ENCODE results near the gene EEPD1. TPM values are rescaled to one million over a fixed set of nuclear protein-coding genes. Genes with fewer than 3 reads are reported as not detected.

The EEPD1 gene
- total RNA-seq, 1 experiment from 2014 or later = 5.0 TPM

DNA sequence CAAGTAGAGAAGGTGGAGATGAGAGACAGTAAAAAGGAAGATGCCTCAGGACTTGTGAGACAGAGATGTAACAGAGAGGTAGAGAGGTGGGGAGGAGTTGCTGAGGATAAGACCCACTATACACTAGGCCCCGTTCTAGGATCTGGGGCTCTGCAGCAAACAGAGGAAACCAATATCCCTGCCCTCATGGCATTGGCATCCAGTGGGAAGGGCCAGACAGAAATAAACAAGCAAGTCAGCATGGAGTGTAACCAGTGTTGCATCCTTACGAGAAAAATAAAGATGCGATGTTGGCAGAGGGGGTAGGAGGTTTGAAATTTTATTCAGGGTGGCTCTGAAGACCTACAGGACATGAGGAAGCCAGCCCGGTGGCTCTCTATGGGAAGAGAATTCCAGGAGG lies 22.0 kb upstream of the EEPD1 start:
- Histone ChIP-seq H3K4ac (ENCODE audit: low read depth, low read length) (no peak overlapping the region), H4K8ac (replicated peaks; ENCODE audit: insufficient read length, low read depth, low read length) (no peak overlapping the region), H2BK15ac (ENCODE audit: low read depth, low read length) (no peak overlapping the region), H3K27ac (ENCODE audit: insufficient read length, low read depth, low read length) (no peak overlapping the region), H3K27me3 (ENCODE audit: insufficient read depth, low read length) (no peaks in the 10 kb centered on the region), H2BK20ac (ENCODE audit: low read depth, low read length, poor library complexity, severe bottlenecking) (no peak overlapping the region), H3K4me2 (ENCODE audit: insufficient read depth, insufficient read length, low read length) (no peak overlapping the region), H3K18ac (ENCODE audit: insufficient read length, low read depth, low read length) (no peak overlapping the region), H2BK120ac (ENCODE audit: low read depth, low read length, poor library complexity, severe bottlenecking) (no peak overlapping the region), H3K4me1 (ENCODE audit: insufficient read depth, low read length) (no peaks in the 10 kb centered on the region), H4K20me1 (ENCODE audit: control insufficient read depth, insufficient read depth, insufficient read length) (no peaks in the 10 kb centered on the region), H3K79me1 (ENCODE audit: insufficient read depth, low read depth, low read length, poor library complexity, severe bottlenecking) (no peaks in the 10 kb centered on the region), H2AK5ac (ENCODE audit: insufficient read length, low read length) (no peak overlapping the region), H3K9ac (ENCODE audit: extremely low read depth, insufficient read length, low read length) (no peak overlapping the region), H2BK5ac (ENCODE audit: insufficient read length, low read length) (no peak overlapping the region), H3K23ac (ENCODE audit: insufficient read length, low read depth, low read length) (no peak overlapping the region), H3T11ph (ENCODE audit: low read length) (no peak overlapping the region), H2AFZ (ENCODE audit: low read length) (no peak overlapping the region), H3K14ac (ENCODE audit: insufficient read depth, low read length) (no peak overlapping the region), H3K9me3 (ENCODE audit: control insufficient read depth, low read depth, low read length) (no peaks in the 10 kb centered on the region), H4K91ac (ENCODE audit: insufficient read length, low read depth, low read length) (no peak overlapping the region), H2BK12ac (ENCODE audit: insufficient read length, low read depth, low read length) (no peak overlapping the region), H4K5ac (ENCODE audit: insufficient read length, low read depth, low read length) (no peak overlapping the region), H3K23me2 (ENCODE audit: insufficient read length, low read depth, low read length, poor library complexity, severe bottlenecking) (no peaks in the 10 kb centered on the region), H3K56ac (ENCODE audit: insufficient read length, low read depth, low read length) (no peak overlapping the region), H3K79me2 (ENCODE audit: insufficient read depth, low read length) (no peaks in the 10 kb centered on the region)
- TF ChIP-seq, protein P1, sequence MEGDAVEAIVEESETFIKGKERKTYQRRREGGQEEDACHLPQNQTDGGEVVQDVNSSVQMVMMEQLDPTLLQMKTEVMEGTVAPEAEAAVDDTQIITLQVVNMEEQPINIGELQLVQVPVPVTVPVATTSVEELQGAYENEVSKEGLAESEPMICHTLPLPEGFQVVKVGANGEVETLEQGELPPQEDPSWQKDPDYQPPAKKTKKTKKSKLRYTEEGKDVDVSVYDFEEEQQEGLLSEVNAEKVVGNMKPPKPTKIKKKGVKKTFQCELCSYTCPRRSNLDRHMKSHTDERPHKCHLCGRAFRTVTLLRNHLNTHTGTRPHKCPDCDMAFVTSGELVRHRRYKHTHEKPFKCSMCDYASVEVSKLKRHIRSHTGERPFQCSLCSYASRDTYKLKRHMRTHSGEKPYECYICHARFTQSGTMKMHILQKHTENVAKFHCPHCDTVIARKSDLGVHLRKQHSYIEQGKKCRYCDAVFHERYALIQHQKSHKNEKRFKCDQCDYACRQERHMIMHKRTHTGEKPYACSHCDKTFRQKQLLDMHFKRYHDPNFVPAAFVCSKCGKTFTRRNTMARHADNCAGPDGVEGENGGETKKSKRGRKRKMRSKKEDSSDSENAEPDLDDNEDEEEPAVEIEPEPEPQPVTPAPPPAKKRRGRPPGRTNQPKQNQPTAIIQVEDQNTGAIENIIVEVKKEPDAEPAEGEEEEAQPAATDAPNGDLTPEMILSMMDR (conservative IDR thresholded peaks at IDR 0.05) = no peak
- Mint-ChIP-seq H3K9me3 (no peaks in the 10 kb centered on the region; a peak in 1 of 5 replicates), H3K36me3 (ENCODE audit: insufficient read depth in 1 of 3, low read depth in 3 of 3) (no peaks in the 10 kb centered on the region), H3K4me1 (peaks cover 1 to 6% of the 10 kb centered on the region in 2 experiments; a peak in 2 of 4 replicates), H3K27me3 (ENCODE audit: low read depth) (0 out of 2 replicates have a peak, but pooled peaks cover 3% of the 10 kb centered on the region), H3K4me3 (no peak overlapping the region), H3K27ac (no peak overlapping the region)
- no CpG with 5 or more reads among the region's 4 CpGs for WGBS (ENCODE audit: extremely low coverage, insufficient read length, low lambda C conversion rate)
- no peak for DNase-seq

Data from H9 (cell line).